ENCODE results near the gene BANF1.

Gene BANF1

GRCh38 chr11:66045177-66045639 lies 42.9 kb downstream of the BANF1 start:
- Histone ChIP-seq H3K27ac (ENCODE audit: low read depth, low read length) (no peak overlapping the region), H3K9ac (ENCODE audit: low read length) (no peak overlapping the region), H3K9me3 (ENCODE audit: low read length) (no peaks in the 10 kb centered on the region), H3K4me3 (ENCODE audit: low read depth in 1 of 2, low read length in 2 of 2) (no peak overlapping the region), H3K36me3 (ENCODE audit: insufficient read depth, low read length) (no peaks in the 10 kb centered on the region), H3K27me3 (ENCODE audit: control insufficient read depth in 1 of 2, insufficient read depth in 2 of 2, low read length in 2 of 2) (peaks cover 7 to 22% of the 10 kb centered on the region in 2 donors), H3K4me1 (ENCODE audit: insufficient read depth, low read length) (no peaks in the 10 kb centered on the region)

DNA sequence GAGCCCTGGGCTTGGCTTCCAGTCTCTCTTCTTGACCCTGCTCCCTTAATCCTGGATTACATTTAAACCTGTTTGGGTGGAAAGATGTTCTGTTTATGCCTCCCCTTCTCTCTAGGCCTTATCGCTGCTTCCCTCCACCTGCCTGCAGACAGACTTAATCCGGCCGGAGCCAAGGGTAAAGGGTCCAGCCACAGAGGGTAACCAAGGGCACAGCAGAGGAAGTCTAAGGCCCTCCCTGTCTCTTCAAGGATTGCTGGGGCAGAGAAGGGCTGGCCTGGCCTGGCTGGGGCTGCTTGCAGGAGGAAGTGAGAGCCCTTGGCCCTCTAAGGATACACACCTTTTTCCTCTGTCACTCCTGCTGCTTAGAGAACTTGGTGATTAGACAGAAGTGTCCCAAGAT lies 44.6 kb downstream of the BANF1 start:
- no peak overlapping the region for H3K27ac ChIP-seq (ENCODE audit: low read depth, low read length)
- H3K4me1 ChIP-seq (ENCODE audit: insufficient read depth, low read length) = peaks cover 8% of the 10 kb centered on the region

DNA sequence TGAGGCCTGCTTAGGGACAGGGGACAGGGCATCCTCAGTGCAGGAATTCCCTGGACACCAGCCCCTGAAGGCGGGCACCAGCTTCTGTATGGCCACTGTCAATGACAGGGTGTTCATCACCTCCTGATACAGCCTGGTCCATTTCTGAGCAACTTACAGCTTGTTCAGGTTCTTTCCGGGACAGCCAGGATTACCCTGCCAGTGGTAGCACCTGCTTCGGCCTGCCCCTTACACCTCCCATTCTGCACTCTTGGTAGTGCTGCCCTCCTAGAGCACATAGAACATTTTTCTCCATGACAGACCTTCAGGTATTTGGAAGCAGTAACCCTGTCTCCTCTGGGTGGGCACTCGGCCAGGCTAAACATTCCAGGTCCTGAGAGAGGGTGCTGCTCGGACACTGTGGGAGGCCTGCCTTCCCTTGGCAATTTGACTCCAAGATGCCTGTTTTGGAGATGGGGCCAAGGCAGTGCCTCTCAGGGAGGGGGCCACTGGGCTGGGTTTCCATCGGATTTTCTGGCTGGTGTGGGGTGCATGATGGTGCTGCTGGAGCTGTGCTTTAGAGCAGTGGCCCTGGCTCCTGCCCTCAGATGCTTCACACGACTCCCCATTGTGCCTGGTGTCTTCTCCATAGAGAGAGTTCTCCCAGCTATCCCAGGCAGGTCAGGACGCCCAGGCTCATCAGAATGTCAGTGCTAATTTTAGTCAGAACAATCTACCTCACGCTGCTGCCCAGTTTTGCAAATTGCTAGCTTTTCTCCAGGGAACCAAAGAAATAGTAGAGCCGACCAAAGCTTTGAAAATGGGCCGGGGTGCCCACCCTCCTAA lies 45.5 kb downstream of the BANF1 start:
- Histone ChIP-seq H3K9ac (ENCODE audit: low read length) (no peak overlapping the region), H3K27ac (ENCODE audit: low read depth, low read length) (no peak overlapping the region), H3K36me3 (ENCODE audit: insufficient read depth, low read length) (no peaks in the 10 kb centered on the region), H3K9me3 (ENCODE audit: low read length) (no peaks in the 10 kb centered on the region), H3K27me3 (ENCODE audit: control insufficient read depth in 1 of 2, insufficient read depth in 2 of 2, low read length in 2 of 2) (peaks cover 7 to 22% of the 10 kb centered on the region in 2 donors), H3K4me1 (ENCODE audit: insufficient read depth, low read length) (peaks cover 8% of the 10 kb centered on the region), H3K4me3 (ENCODE audit: low read depth in 1 of 2, low read length in 2 of 2) (no peak overlapping the region)

More for the DNA sequence above, 44.6 kb downstream of the BANF1 start:
- Histone ChIP-seq H3K36me3 (ENCODE audit: insufficient read depth, low read length) (no peaks in the 10 kb centered on the region), H3K27me3 (ENCODE audit: control insufficient read depth in 1 of 2, insufficient read depth in 2 of 2, low read length in 2 of 2) (peaks cover 7 to 22% of the 10 kb centered on the region in 2 donors), H3K9ac (ENCODE audit: low read length) (no peak overlapping the region), H3K4me3 (ENCODE audit: low read depth in 1 of 2, low read length in 2 of 2) (no peak overlapping the region), H3K9me3 (ENCODE audit: low read length) (no peaks in the 10 kb centered on the region)

GRCh38 chr11:66048547-66049323 lies 46.4 kb downstream of the BANF1 start, which contains the start of gene GAL3ST3:
TSS of gene GAL3ST3 (minus strand) at chr11:66049161. CDS start at chr11:66045415, 3,746 bp downstream.
- Histone ChIP-seq H3K27me3 (ENCODE audit: control insufficient read depth in 1 of 2, insufficient read depth in 2 of 2, low read length in 2 of 2) (peaks cover 7 to 22% of the 10 kb centered on the region in 2 donors), H3K4me3 (ENCODE audit: low read depth in 1 of 2, low read length in 2 of 2) (no peak within 1 kb of the TSS), H3K27ac (ENCODE audit: low read depth, low read length) (no peak within 1 kb of the TSS), H3K9me3 (ENCODE audit: low read length) (no peaks in the 10 kb centered on the region), H3K9ac (ENCODE audit: low read length) (no peak within 1 kb of the TSS), H3K36me3 (ENCODE audit: insufficient read depth, low read length) (no peaks in the 10 kb centered on the region), H3K4me1 (ENCODE audit: insufficient read depth, low read length) (peaks cover 16% of the 10 kb centered on the region)

DNA sequence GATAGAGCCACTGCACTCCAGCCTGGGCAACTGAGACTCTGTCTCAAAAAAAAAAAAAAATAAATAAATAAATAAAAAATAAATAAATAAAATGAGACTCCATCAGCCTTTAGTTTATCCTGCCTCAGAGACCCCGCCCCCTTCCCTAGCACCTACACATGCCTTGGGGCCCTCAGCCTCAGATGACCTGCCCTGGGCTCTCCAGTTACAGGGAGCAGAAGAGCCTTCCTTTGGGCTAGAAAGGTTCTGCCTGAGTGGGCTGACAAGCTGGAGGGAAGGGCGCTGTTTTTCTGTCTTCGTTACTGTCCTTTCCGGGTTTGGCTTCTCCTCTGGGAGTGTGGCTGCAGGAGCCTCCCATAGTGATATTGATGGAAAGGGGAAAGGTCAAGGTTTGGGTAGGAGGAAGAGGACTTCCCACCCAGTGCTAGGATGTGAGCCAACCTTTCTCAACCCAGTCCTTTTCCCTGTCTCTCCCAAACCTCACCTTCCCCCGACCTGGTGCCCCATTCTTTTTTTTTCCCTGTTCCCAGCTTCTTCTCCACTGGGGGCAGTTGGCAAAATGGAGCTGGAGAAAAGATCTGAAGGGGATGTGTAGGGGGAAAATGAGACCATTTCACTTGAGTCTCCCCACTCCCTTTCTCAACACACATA lies 48.4 kb downstream of the BANF1 start:
- Histone ChIP-seq H3K9ac (ENCODE audit: low read length) (no peak overlapping the region), H3K27me3 (ENCODE audit: control insufficient read depth in 1 of 2, insufficient read depth in 2 of 2, low read length in 2 of 2) (peaks cover 7 to 22% of the 10 kb centered on the region in 2 donors), H3K27ac (ENCODE audit: low read depth, low read length) (peak overlapping the region; percentile 96), H3K36me3 (ENCODE audit: insufficient read depth, low read length) (peaks cover 14% of the 10 kb centered on the region), H3K4me3 (ENCODE audit: low read depth in 1 of 2, low read length in 2 of 2) (no peak overlapping the region), H3K4me1 (ENCODE audit: insufficient read depth, low read length) (peaks cover 16% of the 10 kb centered on the region), H3K9me3 (ENCODE audit: low read length) (no peaks in the 10 kb centered on the region)

DNA sequence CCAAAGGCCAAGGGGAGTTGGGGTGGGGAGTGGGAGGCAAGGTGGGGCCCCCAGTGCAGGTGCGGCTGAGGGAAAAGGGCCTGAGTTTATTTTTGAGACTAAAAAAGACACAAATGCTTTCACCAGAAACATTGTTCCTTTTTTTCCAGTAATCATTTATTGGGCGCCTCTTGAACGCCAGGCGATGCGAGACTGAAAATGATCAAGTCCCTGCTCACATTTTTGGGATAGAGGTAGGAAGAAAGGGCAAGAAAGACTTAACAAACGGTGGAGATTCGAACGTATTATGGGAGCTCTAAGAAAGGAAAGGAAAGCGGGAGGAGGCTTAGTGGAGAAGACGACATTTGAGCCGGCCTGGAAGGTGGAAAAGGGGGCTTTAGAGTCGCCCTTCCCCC lies 49.1 kb downstream of the BANF1 start:
- H3K4me1 ChIP-seq (ENCODE audit: insufficient read depth, low read length) = peaks cover 16% of the 10 kb centered on the region
- H3K9ac ChIP-seq (ENCODE audit: low read length) = peak overlapping the region; percentile 68
- peaks cover 21% of the 10 kb centered on the region for H3K36me3 ChIP-seq (ENCODE audit: insufficient read depth, low read length)
- peak overlapping the region; percentile 96 for H3K27ac ChIP-seq (ENCODE audit: low read depth, low read length)
- no peaks in the 10 kb centered on the region for H3K9me3 ChIP-seq (ENCODE audit: low read length)
- H3K4me3 ChIP-seq (ENCODE audit: low read depth in 1 of 2, low read length in 2 of 2) = peak overlapping the region; percentile 45 to 65
- H3K27me3 ChIP-seq (ENCODE audit: control insufficient read depth in 1 of 2, insufficient read depth in 2 of 2, low read length in 2 of 2) = peaks cover 7 to 22% of the 10 kb centered on the region in 2 donors

- peak within 1 kb of the TSS; percentile 96 for H3K27ac ChIP-seq (ENCODE audit: low read depth, low read length)
- no peaks in the 10 kb centered on the region for H3K9me3 ChIP-seq (ENCODE audit: low read length)
- H3K27me3 ChIP-seq (ENCODE audit: control insufficient read depth in 1 of 2, insufficient read depth in 2 of 2, low read length in 2 of 2) = peaks cover 7 to 21% of the 10 kb centered on the region in 2 donors
- peak within 1 kb of the TSS; percentile 89 to 96 for H3K4me3 ChIP-seq (ENCODE audit: low read depth in 1 of 2, low read length in 2 of 2)
- peak within 1 kb of the TSS; percentile 94 for H3K9ac ChIP-seq (ENCODE audit: low read length)
- peaks cover 16% of the 10 kb centered on the region for H3K4me1 ChIP-seq (ENCODE audit: insufficient read depth, low read length)
- H3K36me3 ChIP-seq (ENCODE audit: insufficient read depth, low read length) = peaks cover 27% of the 10 kb centered on the region
Measured at GRCh38 chr11:66051766-66052663, 49.7 kb downstream of the BANF1 start, which contains the start of gene SF3B2. TSS of gene SF3B2 (plus strand) at chr11:66052364. CDS start at chr11:66052385, 21 bp downstream.

GRCh38 chr11:66052664-66052982 lies 50.3 kb downstream of the BANF1 start:
- Histone ChIP-seq H3K36me3 (ENCODE audit: insufficient read depth, low read length) (peaks cover 33% of the 10 kb centered on the region), H3K9ac (ENCODE audit: low read length) (peak overlapping the region; percentile 94), H3K4me1 (ENCODE audit: insufficient read depth, low read length) (peaks cover 16% of the 10 kb centered on the region), H3K27me3 (ENCODE audit: control insufficient read depth in 1 of 2, insufficient read depth in 2 of 2, low read length in 2 of 2) (peaks cover 6 to 15% of the 10 kb centered on the region in 2 donors), H3K9me3 (ENCODE audit: low read length) (no peaks in the 10 kb centered on the region), H3K4me3 (ENCODE audit: low read depth in 1 of 2, low read length in 2 of 2) (peak overlapping the region; percentile 89 to 96), H3K27ac (ENCODE audit: low read depth, low read length) (peak overlapping the region; percentile 96)
